ENCODE results near the gene PIP5KL1.

The PIP5KL1 gene

DNA sequence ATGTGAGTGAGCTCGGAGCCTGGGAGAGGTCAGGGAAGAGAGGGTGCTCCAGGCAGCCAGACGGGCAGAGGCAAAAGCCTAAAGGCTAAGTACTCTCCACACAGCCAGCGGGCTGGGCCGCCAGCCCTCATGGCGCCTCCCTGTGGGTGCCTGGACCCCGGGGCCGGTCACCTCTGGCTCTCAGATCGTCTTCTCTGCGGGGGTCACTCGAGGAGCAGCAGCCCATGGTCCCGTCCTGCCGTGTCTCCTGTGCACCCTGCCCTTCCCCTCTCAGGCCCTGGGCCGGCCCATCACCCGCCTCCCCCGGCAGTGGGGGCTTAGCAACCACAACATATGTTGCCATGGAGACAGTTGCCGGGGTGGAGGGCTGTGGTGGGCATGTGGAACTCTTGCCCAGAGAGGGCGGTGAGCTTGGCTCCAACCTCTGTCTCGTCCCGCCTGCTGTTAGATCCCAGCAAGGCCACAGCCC, 57.3 kb downstream of the PIP5KL1 start:
- DNase-seq (ENCODE audit: low read depth, low spot score) = peak; percentile 80

DNA sequence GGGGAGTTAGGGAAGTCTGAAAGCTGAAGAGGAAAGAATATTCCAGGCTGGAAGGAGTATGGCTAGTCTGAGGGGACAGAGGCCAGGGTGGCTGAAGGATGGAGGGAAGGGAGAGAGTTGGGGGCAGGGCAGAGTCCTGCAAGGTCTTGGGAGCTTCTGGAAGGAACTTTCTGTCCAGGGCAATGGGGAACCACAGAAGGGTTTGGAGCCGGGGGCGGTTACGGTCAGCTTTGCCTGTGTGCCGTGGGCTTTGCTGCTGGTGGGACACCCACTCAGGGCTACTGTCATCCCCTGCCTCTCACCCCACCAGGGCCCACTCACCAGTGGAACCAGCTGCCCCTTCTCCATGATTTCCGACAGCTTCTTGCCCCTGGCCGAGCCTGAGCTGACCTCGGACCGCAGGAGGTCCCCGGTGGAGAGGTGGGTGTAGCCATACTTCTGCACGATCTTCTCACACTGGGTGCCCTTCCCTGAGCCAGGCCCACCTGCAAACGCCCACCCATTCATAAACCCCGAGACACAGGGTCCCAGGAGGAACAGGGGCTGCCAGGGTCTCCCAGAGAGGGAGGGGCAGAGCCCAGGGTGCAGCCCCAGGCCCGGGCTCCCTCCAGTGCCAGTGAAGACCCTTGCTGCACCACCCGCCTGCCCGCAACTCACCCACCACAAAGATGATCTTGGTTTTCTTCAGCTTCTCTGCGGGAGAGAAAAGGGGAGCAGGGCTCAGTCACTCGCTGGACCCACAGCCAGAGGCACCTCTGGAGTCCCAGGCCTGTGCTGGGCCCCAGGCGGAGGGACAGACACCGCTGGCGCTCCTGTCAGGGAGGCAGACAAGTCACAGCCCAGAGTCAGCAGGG, 58.0 kb downstream of the PIP5KL1 start:
- no peak for DNase-seq (ENCODE audit: low read depth, low spot score)

GRCh38 chr9:127871531-127871930, 59.0 kb downstream of the PIP5KL1 start:
- no peak for DNase-seq (ENCODE audit: low read depth, low spot score)

DNA sequence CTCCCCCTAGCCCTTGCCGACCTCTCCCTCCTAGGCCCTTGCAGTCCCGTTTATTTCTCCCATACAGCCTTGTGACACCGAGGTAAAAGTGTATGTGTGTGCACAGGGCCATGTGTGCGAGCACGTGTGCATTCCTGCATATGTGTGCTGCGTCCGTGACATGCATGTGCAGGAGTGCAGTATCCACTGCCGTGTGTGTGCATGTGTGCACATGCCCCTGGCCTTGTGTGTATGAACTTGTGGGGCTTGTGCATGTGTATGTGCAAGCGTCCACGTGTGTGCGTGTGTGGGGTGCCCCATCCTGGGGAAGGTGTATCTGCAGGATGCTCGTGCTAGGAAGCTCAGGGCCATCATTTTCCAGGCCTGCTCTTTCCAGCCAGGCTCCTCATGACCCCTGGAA, 59.7 kb downstream of the PIP5KL1 start:
- DNase-seq (ENCODE audit: low read depth, low spot score) = no peak

Measured in astrocyte of the hippocampus (primary cell).